Activated T-helper 2 cell treated with anti-CD3 and anti-CD28 coated beads, Interferon-gamma antibody, Interleukin-2, Interleukin-4, amounts not matched to agents 10 μg/mL and 5 μg/mL and 100 μg/mL, durations not matched to agents 14 hours and 24 hours and 36 hours (primary cell): Measurements from ENCODE around the gene RAB26. TPM values are rescaled to one million over a fixed set of nuclear protein-coding genes. Genes with fewer than 3 reads are reported as not detected.

ENCODE experiments used
- DNase-seq: peaks from one replicate; pipeline ENCODE4 v3.0.0; 2021; ENCODE audit warnings: low spot score
- H3K27ac Mint-ChIP-seq: one replicate; pipeline ENCODE4 v1.8.0; 2021; ENCODE audit warnings: mixed read lengths
- H3K27me3 Mint-ChIP-seq: one replicate; pipeline ENCODE4 v1.8.0; 2021; ENCODE audit warnings: low read depth, mixed read lengths
- H3K36me3 Mint-ChIP-seq: one replicate; pipeline ENCODE4 v1.8.0; 2021; ENCODE audit warnings: low read depth, mixed read lengths
- H3K4me1 Mint-ChIP-seq: one replicate; pipeline ENCODE4 v1.8.0; 2021; ENCODE audit warnings: low read depth, mixed read lengths
- H3K4me3 Mint-ChIP-seq: one replicate; pipeline ENCODE4 v1.8.0; 2021; ENCODE audit warnings: low read depth, mild to moderate bottlenecking, moderate library complexity, mixed read lengths
- H3K9me3 Mint-ChIP-seq: one replicate; pipeline ENCODE4 v1.8.0; 2021; ENCODE audit warnings: mixed read lengths
- intact Hi-C: fragments of 100-400 bp; cut with micrococcal nuclease; formaldehyde crosslinking; loops from one replicate; pipeline ENCODE4 v1.15.1; 2023
- total RNA-seq: library from RNA; stranded (reverse); gene quantifications from 2 replicates; pipeline ENCODE4 v1.2.3, GENCODE V29; 2022

RAB26 gene
- total RNA-seq, 1 donor from 2014 or later, result 0.59 TPM

DNA sequence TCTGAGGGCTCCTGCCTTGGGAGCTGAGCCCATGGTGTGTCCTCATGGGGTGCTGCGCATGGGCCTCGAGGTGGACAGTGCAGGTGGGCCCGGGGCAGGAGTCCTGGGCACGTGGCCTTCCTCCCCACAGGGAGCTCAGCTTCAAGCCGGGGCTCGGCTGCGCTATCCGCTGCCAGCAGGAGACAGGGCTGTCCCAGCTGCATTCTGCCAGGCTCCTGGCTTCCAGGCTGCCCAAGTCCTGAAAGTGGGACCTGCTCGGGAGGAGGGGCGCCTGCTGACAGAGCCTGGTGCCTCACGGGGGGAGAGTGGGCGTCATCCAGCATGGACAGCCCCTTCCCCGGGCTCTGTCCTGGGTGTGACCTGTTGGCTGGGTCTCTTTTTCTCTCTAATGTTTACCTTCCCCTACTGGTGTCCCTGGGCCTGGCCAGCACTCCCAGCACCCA lies 14.3 kb downstream of the RAB26 start:
- Mint-ChIP-seq H3K27me3 (no peaks in the 10 kb centered on the region), H3K27ac (no peak overlapping the region), H3K4me1 (peaks cover 4% of the 10 kb centered on the region), H3K9me3 (no peaks in the 10 kb centered on the region), H3K36me3 (peaks cover 17% of the 10 kb centered on the region), H3K4me3 (no peak overlapping the region)
- intact Hi-C loops, result no loop called here
- DNase-seq, result no peak

DNA sequence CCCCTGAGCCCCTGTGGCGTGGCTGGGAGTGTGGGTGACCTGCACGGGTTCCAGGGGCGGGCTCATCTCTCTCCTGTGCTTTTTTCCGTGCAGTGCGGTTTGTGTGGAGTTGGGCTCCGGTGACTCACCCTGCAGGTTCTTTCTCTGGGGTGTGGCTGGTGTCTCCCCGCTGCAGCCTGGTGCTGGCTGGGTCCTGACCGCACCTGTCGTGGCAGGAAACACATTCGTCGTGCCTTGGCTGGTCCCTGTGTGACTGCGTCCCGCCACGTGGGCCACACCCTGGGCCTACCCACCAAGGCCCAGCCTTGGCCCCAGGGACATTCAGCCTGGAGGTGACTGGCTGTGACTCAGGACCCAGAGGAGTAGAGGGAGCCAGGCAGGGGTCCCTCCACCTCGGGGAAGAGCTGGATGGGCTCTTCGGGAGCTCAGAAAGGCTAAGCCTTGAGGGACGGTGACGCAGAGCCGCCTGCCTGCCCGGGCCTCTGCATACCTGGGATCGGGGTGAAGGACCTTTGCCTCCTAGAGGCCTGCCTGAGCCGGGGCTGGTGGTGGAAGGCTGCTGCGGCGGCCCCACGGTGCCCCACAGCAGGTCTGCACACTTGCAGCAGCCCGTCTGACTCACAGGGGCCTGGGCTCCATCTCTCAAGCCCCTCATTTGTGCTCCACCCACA lies 14.9 kb downstream of the RAB26 start:
- no peak for DNase-seq
- Mint-ChIP-seq H3K27me3 (no peaks in the 10 kb centered on the region), H3K9me3 (no peaks in the 10 kb centered on the region), H3K4me1 (peaks cover 2% of the 10 kb centered on the region), H3K36me3 (peaks cover 21% of the 10 kb centered on the region), H3K4me3 (no peak overlapping the region), H3K27ac (no peak overlapping the region)
- intact Hi-C loops, result no loop called here

DNA sequence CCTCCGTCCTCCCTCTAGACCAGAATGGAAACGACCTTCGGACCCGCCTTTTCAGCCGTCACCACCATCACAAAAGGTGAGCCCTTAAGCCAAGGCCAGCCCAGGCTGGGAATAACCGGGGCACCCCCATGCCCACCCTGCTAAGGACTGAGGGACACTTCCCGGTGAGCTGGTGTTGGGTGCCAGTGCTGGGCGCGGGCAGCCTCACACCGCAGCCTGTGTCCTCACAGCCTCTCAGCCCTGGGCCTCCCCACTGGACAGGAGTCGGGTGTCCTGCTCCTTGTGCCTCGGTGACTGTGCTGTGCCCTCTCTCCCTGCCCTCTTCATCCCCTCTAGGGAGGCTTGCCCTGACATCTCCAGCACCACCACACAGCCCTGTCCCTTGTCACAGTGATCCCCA lies 17.4 kb downstream of the RAB26 start:
- no peak overlapping the region for H3K4me3 Mint-ChIP-seq
- no peak for DNase-seq
- H3K27ac Mint-ChIP-seq, result no peak overlapping the region
- intact Hi-C loops, result no loop called here
- H3K9me3 Mint-ChIP-seq, result no peaks in the 10 kb centered on the region
- no peaks in the 10 kb centered on the region for H3K27me3 Mint-ChIP-seq
- H3K36me3 Mint-ChIP-seq, result peaks cover 23% of the 10 kb centered on the region
- no peaks in the 10 kb centered on the region for H3K4me1 Mint-ChIP-seq

DNA sequence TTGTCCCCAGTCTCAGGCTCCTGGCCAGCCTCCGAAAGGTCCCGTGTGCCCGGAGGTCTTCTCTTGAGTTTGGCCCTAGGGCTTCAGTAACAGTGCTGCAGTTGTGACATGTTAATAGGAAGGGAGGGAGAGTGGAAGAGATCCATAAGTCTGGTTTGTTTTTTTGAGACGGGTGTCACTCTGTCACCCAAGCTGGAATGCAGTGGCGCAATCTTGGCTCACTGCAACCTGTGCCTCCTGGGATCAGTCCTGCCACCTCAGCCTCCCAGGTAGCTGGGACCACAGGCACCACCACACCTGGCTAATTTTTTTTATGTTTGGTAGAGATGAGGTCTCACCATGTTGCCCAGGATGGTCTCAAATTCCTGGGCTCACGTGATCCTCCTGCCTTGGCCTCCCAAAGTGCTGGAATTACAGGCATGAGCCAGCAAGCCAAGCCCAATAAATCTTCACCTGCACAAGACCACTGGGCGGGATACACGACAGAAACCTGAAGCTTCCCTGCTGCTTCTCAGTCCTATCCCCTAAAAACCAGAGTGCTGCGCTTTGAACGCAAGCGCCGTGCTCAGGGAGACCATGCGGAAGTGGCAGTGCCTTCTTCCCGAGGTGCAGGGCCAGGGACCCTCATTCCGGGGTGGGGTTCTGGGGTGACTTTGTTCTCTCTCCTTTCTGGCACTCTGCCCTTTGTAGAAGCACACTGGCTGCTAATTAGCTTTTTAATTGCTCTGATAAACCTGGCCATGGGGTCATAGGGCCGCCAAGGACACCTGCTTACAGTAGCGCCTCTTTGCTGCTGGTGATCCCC lies 18.0 kb downstream of the RAB26 start:
- Mint-ChIP-seq H3K27me3 (no peaks in the 10 kb centered on the region), H3K4me1 (no peaks in the 10 kb centered on the region), H3K27ac (no peak overlapping the region), H3K36me3 (peaks cover 23% of the 10 kb centered on the region), H3K9me3 (no peaks in the 10 kb centered on the region), H3K4me3 (no peak overlapping the region)
- no peak for DNase-seq
- intact Hi-C loops, result no loop called here

DNA sequence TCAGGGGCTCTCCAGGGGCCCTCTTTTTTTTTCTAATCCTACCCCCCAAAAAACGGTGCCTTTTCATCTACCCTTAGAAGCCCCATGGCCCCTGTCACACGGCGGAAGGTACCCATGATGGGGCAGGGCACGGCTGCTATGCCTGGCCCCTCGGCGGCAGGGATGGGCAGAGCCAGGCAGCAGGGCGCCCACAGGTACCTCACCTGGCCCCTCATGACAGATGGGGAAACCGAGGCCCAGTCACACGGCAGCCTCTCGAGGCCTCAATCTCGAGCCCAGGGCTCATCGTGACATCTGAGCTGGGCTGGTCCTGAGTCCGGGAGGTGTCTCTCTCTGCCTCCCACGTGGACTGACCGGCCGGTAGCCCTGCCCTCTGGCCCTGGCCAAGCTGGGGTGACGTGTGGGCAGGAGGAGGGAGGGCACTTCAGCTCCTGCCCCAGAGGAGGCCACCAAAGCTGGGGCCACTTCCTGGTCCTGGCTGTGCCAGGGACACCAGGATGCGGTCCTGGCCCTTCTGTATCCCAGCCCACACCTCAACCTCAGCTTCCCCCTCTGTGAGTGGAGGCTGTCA lies 18.7 kb downstream of the RAB26 start:
- Mint-ChIP-seq H3K36me3 (peaks cover 18% of the 10 kb centered on the region), H3K27me3 (no peaks in the 10 kb centered on the region), H3K27ac (no peak overlapping the region), H3K9me3 (no peaks in the 10 kb centered on the region), H3K4me3 (no peak overlapping the region), H3K4me1 (no peaks in the 10 kb centered on the region)
- intact Hi-C loops, result no loop called here
- no peak for DNase-seq

DNA sequence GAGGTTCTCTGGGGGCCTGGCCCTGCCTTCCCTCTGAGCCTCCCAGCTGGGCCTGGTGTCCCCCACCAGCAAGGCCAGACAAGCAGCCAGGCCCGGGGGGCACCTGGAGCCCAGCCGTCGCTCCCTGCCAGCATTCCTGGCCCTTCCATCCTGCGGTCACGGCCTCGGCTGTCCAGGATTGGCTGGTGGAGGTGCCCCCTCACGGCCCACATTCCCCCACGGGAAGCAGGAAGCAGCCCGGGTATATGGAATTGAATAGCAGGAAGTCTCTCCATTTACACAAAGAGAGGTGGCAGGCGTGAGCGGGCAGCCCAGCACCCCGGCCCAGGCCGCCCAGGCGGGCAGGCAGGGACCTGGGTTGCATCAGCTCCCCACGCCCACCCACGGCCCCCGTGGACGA lies 21.7 kb downstream of the RAB26 start:
- no peak overlapping the region for H3K4me3 Mint-ChIP-seq
- H3K9me3 Mint-ChIP-seq, result no peaks in the 10 kb centered on the region
- H3K27me3 Mint-ChIP-seq, result no peaks in the 10 kb centered on the region
- H3K27ac Mint-ChIP-seq, result no peak overlapping the region
- H3K36me3 Mint-ChIP-seq, result peaks cover 27% of the 10 kb centered on the region
- intact Hi-C loops, result no loop called here
- no peak for DNase-seq
- H3K4me1 Mint-ChIP-seq, result no peaks in the 10 kb centered on the region

DNA sequence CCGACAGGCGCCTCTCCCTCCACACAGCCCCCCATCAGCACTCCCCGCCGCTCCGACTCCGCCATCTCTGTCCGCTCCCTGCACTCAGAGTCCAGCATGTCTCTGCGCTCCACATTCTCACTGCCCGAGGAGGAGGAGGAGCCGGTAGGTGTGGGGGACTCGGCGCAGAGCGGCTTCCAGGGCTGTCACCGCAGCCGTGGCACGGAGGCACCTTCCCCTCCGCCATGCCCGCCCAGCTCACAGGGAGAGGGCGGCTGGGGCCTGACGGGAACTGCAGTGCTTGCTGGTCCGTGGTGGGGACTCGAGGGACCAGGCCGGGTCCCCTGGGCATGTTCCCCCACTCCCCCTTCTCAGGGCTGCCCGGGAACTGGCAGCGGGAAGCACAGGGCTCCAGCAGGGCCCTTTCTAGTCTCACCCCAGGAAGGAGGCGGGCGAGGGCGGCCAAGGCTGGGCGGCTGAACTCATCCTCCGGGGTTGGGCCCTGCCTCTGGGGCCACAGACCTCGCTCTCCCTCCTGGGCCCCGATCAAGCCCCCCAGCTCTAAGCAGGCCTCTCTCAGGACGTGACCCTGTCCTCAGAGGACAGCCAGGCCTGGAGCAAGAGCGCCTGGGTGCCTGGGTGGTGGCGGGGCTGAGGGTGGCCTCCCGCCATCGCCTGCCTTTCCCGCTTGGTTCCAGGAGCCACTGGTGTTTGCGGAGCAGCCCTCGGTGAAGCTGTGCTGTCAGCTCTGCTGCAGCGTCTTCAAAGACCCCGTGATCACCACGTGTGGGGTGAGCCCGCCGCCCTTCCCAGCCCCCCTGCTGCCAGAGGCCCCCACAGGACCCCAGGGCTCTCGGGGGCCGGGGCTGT lies 22.4 kb downstream of the RAB26 start:
- Mint-ChIP-seq H3K36me3 (peaks cover 24% of the 10 kb centered on the region), H3K27me3 (no peaks in the 10 kb centered on the region), H3K9me3 (no peaks in the 10 kb centered on the region), H3K27ac (no peak overlapping the region), H3K4me1 (no peaks in the 10 kb centered on the region), H3K4me3 (no peak overlapping the region)
- intact Hi-C loops, result no loop called here
- DNase-seq, result no peak

DNA sequence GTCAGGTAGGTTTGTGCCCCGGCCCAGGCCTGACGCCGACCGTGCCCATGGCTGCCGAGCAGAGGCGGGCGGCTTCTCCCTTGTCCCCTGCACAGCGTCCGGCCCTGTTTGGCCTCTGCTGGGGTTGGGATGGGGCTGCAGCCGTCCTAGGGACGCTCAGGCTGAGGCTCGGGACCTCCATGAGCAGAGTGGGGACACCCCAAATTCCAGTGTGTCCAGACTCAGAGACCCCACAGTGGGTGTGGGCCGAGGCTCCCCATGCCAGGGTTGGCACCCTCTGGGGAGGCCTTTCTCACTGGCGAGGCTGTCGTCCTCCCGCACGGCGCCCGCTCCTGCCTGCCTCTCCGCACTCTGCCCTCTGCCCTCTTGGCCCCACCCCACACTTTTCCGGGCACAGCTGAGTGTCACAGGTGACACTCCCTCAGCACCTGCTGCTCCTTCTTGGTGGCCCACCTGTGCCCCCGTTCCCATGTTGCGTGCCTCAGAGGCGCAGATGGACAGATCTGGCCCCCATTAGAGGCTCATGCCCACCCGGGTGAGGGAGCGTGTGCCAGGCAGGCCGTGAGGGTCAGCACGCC lies 23.3 kb downstream of the RAB26 start:
- H3K4me1 Mint-ChIP-seq, result no peaks in the 10 kb centered on the region
- intact Hi-C loops, result no loop called here
- no peaks in the 10 kb centered on the region for H3K9me3 Mint-ChIP-seq
- no peak for DNase-seq
- no peak overlapping the region for H3K4me3 Mint-ChIP-seq
- H3K27ac Mint-ChIP-seq, result no peak overlapping the region
- no peaks in the 10 kb centered on the region for H3K27me3 Mint-ChIP-seq
- H3K36me3 Mint-ChIP-seq, result peaks cover 24% of the 10 kb centered on the region

DNA sequence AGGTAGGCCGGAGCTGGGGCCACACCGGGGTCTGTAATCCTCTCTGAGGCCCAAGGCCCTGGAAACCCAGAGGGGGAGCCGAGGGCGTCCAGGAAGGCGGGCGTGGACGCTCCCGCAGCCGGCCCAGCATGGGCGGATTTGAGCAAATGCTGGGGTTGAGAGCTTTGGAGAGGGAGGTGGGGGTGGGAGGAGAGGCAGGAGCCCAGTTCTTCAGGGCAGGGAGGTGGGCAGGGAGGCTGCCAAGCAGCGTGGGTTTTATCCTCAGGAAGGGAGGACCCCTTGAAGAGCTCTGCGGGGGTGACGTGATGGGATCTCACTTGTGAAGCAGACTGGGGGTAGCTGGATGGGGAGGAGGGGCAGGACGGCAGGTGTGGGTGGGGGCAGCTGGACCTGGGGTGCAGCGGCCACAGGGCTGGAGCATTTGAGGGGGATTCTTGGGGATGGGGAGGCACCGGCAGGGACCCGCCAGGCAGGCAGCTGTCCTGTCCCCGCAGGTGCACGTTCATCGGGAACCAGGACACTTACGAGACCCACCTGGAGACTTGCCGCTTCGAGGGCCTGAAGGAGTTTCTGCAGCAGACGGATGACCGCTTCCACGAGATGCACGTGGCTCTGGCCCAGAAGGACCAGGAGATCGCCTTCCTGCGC lies 24.4 kb downstream of the RAB26 start:
- Mint-ChIP-seq H3K27ac (no peak overlapping the region), H3K4me1 (no peaks in the 10 kb centered on the region), H3K27me3 (no peaks in the 10 kb centered on the region), H3K4me3 (no peak overlapping the region), H3K9me3 (no peaks in the 10 kb centered on the region), H3K36me3 (peaks cover 27% of the 10 kb centered on the region)
- intact Hi-C loops, result no loop called here
- no peak for DNase-seq

DNA sequence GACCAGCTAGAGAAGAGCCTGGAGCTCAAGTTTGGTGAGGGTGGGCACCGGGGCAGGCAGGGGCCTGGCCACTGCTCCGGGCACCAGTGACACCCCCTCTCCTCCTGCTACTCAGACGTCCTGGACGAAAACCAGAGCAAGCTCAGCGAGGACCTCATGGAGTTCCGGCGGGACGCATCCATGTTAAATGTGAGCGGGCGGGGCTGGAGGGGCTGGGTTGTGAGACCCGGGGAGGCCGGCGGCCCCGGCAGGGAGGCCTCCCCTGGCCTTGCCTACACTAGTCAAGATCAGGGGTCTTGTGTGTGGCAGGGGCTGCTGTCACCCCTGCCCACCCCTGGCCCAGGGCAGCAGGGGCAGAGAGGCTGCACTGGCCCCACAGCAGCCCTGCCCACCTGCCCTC lies 24.9 kb downstream of the RAB26 start:
- Mint-ChIP-seq H3K36me3 (peaks cover 22% of the 10 kb centered on the region), H3K4me3 (no peak overlapping the region), H3K27me3 (no peaks in the 10 kb centered on the region), H3K27ac (no peak overlapping the region), H3K4me1 (no peaks in the 10 kb centered on the region), H3K9me3 (no peaks in the 10 kb centered on the region)
- intact Hi-C loops, result no loop called here
- no peak for DNase-seq

DNA sequence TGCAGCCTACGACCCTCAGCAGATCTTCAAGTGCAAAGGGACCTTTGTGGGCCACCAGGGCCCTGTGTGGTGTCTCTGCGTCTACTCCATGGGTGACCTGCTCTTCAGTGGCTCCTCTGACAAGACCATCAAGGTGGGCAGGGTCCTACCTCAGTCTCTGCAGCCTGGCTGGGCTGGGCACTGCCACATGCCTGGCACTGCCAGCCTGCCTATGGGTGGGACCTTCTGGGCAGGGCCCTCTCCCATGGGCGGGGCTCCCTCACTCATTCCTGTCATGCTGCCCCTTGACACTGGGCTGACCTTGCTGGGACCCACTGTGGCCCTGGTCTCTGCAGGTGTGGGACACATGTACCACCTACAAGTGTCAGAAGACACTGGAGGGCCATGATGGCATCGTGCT lies 25.5 kb downstream of the RAB26 start:
- no peak overlapping the region for H3K4me3 Mint-ChIP-seq
- H3K27ac Mint-ChIP-seq, result no peak overlapping the region
- intact Hi-C loops, result no loop called here
- no peaks in the 10 kb centered on the region for H3K27me3 Mint-ChIP-seq
- no peaks in the 10 kb centered on the region for H3K4me1 Mint-ChIP-seq
- DNase-seq, result no peak
- H3K9me3 Mint-ChIP-seq, result no peaks in the 10 kb centered on the region
- peaks cover 20% of the 10 kb centered on the region for H3K36me3 Mint-ChIP-seq
